ENCODE results near the gene TBX18.

Gene TBX18

DNA sequence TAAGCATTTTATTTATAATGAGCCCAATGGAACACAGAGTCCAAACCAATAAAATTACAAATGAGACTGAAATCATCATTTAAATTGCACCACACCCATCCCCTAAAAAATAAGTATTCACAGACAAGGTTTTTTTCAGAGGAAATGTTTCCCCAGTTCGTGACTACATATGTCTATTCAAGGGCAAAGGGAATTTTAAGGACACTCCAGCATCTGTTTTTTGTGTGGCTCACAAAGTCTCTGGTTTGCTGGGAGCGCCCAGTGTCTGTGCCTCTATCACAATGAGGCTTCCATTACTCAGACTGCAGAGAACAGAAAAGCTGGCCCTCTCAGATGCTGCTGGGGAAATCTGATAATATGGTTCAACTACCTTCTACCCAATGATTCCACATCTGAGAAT lies 16.0 kb downstream of the TBX18 start:
- no peak for DNase-seq (ENCODE audit: low read depth)

GRCh38 chr6:84743616-84744015 lies 20.8 kb downstream of the TBX18 start:
- DNase-seq (ENCODE audit: low read depth), result no peak

DNA sequence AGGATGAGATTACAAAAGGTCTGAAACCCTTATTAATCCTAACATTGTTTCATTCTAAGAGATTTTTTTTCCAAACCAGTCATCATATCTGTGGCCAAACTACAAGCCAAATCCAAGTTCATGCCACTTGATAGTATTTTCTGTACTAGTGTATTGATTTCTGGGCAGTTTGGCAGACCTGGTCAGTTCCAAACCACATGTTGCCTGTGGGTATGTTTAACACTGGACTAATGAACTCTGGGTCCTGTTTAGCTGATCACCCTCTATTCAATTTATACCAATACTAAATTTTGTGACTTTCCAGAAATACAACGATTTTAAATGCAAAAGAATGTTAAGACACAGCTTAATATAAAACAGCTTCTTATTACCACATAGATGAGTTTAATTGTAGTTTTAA lies 24.0 kb downstream of the TBX18 start:
- DNase-seq (ENCODE audit: low read depth), result no peak

- DNase-seq (ENCODE audit: low read depth), result no peak
Observed at GRCh38 chr6:84739866-84740208, 24.6 kb downstream of the TBX18 start.

DNA sequence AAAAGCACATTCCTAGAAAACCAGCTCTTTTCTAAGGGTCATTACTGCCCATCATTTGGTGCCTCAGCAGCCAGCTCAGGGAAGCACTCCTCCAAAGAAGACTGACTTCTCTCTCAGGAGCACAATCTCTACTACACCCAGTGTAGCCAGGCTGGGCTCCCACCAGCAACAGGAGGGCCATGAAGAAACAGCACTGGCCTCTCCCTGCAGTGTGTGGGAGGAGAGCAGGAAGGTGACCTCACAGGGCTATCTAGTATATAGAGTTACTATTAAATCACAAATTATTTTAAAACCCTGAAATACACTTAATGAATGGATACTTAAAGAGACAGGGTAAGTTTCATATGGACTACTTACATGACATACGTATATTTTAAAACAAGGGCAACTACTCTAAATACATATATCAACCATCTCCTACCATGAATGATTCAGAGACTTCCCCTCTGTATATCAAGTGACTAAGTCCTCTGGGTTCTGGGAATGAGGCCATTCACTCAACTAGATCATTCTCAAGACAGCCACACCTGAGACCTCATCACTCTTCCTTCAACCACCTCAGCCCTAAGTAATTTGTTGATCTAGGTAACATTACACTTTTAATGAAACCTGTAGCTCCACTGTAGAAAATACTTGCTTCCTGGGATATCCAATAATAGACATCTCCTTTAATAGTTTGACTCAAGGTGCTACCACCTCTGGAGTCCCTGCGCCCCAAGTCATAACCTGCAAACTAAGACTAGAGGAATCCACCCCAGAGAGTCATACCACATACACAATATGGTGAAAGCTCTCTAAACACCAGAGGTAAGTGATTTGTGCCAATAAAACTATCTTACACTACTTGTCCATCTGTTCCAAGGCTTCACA lies 25.2 kb downstream of the TBX18 start:
- DNase-seq (ENCODE audit: low read depth), result no peak

DNA sequence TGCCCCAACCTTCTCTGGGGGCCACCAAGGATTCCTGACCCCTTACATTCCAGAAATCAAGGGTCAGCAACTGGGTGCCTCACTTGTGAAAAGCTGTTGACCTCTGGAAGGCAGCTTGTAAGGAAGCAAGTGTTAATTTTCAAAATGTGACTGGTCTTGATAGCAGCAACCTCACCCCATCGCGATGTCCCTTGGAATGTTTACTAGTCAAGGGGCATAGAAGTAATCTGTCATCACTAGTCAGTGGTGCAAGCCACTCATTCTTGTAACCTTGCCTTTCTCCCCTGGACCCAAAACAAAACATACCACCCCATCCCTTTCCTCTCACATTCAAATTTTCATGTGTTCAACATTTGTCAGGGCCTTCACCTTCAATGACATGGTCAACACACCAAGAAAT lies 30.5 kb downstream of the TBX18 start:
- DNase-seq (ENCODE audit: low read depth), result no peak

- no peak for DNase-seq (ENCODE audit: low read depth)
Observed at GRCh38 chr6:84731901-84732300, 32.5 kb downstream of the TBX18 start.

DNA sequence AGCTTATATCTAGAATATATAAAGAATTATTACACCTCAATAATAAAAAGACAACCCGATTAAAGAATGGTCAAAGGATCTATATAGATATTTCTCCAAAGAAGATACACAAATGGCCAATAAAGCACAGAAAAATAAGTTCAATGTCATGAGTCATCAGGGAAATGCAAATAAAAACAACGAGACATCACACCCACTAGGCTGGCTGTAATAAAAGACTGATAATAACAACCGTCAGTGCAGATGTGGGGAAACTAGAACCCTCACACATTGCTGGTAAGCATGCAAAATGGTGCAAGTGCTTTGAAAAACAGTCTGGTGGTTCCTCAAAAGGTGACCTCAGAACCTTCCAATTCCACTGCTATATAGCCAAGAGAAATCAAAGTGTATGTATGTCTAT lies 33.0 kb downstream of the TBX18 start:
- no peak for DNase-seq (ENCODE audit: low read depth)

GRCh38 chr6:84728602-84729001 lies 35.8 kb downstream of the TBX18 start:
- DNase-seq (ENCODE audit: low read depth), result no peak

GRCh38 chr6:84719152-84719551 lies 45.2 kb downstream of the TBX18 start:
- DNase-seq (ENCODE audit: low read depth), result no peak

- no peak for DNase-seq (ENCODE audit: low read depth)
Observed at GRCh38 chr6:84718038-84718955, 46.1 kb downstream of the TBX18 start.

DNA sequence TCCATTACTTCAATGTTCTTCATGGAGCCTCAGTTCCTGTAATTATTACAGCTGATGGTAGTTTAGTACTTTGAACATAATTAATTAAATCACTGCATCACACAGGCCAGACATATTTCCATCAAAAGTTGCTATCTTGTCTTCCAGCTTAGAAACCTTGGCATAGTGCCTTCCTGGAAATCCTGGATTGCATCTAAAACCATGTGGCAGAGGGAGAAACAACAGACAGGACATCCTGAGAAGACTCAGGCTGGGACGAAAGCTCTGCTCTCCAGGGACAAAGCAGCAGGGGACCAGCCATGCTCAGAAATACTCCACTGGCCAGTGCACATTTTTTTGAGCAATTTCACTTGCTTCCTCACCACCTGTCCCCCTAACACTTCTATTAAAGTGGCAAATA lies 55.3 kb downstream of the TBX18 start:
- no peak for DNase-seq (ENCODE audit: low read depth)

DNA sequence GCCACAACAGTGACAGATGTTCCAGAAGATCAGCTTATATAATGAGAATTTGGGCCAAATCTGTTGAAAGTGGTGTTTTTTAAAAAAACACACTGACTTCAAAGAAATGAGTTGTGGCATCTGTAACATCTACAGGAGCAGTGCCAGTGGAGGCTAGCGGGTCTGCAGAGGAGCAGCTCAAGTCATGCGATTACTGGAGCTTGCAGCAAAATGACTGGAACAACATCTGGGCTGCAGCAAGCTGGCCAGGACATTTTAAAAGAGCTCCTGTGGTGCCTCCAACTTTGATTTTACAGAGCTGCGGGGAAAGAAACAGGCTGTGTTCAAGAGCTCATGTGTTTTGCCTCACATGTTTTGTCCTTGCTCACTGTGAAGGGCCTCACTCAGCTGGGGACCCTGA lies 57.2 kb downstream of the TBX18 start:
- no peak for DNase-seq (ENCODE audit: low read depth)

DNA sequence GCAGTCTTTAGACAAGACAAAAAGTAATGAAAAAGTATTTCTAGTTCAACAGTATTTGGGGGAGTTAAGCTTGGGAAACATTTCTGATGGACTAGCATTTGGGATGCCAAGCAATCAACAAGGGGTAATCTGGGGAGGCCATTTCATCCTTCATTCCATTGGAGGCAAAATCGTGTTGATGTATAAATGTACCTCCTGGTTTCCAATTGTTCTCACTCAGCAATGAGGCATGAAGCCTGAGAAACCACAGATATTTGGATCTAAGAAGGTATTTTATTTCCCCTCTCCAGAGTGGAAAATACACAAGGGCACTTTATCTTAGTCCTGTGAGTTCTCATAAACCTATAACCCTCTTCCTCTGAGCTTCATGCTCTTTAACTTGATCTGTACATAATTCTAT lies 68.2 kb downstream of the TBX18 start:
- no peak for DNase-seq (ENCODE audit: low read depth)

GRCh38 chr6:84691978-84692623 lies 72.3 kb downstream of the TBX18 start:
- DNase-seq (ENCODE audit: low read depth), result no peak

DNA sequence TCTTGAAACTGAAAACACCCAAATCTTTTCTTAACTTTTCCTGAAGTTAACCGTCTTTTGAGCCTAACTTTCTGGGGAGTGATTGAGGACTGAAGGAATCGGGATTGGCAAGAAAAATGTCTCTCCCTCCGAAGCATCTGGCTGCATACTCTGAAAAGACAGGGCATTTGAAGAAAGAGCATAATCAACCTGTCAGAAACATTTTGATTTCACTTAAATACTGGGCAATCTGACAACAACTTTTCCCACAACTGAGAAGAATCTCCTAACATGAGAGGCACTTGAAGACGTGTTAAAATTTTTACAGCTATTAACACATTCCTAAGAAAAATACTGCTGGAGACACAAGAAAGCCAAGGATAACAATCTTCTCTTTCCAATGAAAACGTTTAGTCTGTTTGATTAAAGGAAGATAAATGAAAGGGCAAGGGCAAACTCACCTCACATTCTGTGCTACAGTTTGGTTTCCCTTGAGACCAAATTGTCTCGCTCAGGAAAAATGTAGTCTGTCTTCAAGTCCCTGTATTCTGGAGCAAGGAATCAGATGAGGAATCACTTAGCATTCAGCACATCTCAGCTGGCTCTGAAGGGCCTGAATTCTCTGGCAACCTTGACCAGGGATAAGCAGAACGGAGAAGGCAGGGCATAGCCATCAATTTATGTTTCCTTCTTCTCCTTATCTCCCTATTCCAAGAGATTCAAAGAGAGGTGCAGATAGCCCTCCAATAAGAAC lies 76.1 kb downstream of the TBX18 start:
- DNase-seq (ENCODE audit: low read depth), result no peak

GRCh38 chr6:84687431-84687830 lies 77.0 kb downstream of the TBX18 start:
- no peak for DNase-seq (ENCODE audit: low read depth)

GRCh38 chr6:84685983-84686584 lies 78.3 kb downstream of the TBX18 start:
- DNase-seq (ENCODE audit: low read depth), result no peak

DNA sequence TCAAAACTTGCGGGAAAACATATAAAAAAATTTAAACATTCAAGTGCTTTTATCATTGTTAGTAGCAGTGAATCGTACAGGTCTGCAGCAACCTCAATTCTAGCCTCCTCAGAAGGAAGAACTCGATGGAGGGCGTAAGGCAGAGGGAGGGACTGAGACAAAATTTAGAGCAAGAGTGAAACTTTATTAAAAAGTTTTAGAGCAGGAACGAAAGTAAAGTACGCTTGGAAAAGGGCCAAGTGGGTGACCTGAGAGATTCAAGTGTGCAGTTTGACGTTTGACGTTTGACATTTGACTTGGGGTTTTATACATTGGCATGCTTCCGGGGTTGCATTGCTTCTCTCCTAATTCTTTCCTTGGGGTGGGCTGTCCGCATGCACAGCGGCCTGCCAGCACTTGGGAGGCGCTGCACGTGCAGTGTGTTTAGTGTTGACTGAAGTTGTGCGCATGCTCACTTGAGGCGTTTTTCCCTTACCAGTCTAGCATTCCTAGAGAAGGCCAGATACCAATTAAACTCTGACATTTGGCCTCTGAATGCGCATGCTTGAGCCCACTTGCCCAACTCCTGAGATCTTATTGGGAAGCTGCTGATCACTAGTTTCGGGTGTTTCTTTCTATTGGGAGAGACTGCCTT lies 82.6 kb downstream of the TBX18 start:
- no peak for DNase-seq (ENCODE audit: low read depth)

GRCh38 chr6:84675651-84676050 lies 88.7 kb downstream of the TBX18 start:
- DNase-seq (ENCODE audit: low read depth), result no peak

DNA sequence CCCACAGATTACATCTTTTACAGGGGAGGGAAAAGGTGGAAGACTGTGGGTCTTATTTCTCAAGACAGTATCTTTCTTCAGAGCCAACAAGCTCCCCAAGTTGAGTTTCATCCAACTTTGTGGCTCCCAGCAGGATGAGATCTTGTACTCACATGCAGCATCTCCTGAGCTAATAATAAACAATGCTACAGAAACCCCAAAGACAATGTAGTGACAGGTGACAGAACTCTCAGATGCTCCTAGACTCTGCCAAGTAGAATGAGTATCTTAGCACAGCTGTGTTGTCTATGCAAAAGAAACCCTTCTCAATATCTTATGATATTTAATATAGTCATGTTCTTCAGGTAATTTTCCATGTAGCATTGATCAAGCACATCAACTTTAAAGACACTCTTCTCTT lies 90.0 kb downstream of the TBX18 start:
- DNase-seq (ENCODE audit: low read depth), result no peak

Data from stimulated activated CD8-positive, alpha-beta memory T cell treated with anti-CD3 and anti-CD28 coated beads, Interleukin-15, amount 100 ng/mL, for 1 hour (primary cell).